GM18861 (cell line): Measurements from ENCODE around the gene FRMD3.
A peak's percentile ranks its signal among the peaks of the same experiment; 100 is the strongest.

Experiments
- ATAC-seq: cut with Tn5 transposase; IDR thresholded peaks from one replicate; pipeline ENCODE4 v1.9.1; 2021; ENCODE audit not compliant: unreplicated experiment

Gene FRMD3

DNA sequence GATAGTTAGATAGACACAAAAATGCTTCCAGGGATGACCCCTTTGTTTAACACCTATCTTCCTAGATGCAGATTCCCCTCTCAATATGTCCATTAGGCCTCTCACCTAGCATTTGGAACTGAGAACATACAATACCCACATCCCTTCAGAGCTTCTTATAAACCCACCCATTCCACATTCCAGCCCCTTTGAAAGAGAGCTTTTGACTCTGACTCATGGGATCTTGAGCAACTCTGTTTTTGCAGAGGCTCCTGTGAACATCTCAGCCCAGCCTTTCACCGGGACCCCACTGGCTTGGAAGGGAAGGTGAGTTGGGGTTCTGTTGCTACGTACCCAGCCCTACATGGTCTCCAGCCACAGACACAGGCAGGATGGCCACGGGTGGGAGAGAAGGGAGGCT is 195.5 kb downstream of the FRMD3 start:
- ATAC-seq: no peak

DNA sequence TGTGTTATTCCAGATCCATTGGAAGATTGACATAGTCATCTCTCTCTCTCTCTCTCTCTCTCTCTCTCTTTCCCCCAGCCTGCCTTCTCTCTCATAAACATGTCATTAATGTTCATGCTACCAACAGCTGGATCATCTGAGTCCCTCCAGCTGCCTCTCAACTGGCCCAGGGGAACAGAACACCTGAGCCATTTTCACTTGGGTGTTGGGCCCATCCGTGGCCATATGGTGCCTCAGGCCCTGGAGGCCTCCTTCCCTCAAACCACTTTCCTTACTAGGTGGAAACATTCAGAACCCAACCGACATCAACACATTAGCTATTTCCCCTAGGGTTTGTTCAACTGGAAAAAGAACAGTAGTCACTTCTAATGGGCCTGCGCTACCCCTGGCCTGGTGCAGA is 196.2 kb downstream of the FRMD3 start:
- ATAC-seq: no peak

DNA sequence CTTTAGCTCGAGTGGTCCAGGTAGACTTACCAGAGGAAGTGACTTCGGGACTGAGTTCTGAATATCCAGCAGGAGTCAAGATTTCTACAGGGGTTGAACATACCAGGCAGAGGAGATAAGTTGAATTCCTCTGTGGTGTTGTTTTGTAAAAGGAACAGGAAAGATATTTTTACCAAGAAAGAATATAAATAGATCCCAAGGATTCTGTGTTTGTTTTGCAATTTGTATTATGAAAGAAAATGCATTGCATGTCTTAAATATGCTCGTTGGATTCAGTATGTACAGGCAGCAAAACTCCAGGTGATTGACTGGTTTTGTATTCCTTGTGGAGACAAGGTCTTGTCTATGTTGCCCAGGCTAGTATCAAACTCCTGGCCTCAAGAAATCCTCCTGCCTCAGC is 197.8 kb downstream of the FRMD3 start:
- no peak for ATAC-seq

DNA sequence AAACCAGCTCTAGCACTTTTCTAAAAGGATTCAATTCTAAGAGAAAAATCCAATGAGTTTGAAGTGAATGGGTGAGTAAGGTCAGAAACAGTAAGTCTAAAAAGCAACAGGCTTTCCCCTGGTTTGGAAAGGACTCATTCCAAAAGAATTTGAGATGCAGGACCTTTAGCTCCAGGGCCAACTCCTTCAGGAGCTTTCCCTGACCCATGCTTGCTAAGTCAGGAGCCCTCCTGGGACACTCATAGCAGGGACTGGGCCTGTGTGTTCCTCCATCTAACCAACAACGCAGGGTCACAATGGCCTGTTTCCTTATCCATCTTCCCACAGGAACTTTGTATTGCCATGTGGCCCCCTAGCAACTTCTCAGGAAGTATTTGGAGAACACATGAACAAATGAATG is 198.8 kb downstream of the FRMD3 start:
- ATAC-seq: no peak

DNA sequence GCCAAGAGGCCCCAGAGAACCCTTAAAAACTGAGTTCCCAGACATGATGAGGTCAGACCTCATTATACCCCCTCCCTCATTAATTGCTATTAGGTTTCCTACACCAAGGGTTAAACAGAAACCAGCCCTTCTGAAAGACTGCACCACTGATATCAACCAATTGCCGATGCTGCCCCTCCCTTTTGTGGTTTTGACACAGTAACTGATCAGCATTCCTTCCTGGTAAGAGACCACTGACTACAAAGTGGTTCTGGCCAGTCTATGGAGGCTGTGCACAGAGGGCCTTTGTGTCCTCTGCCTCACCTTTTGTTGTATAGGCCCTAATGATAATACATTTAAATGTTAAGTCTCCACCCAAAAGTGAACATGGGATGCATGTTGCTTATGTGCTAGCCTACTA is 201.5 kb downstream of the FRMD3 start:
- no peak for ATAC-seq

DNA sequence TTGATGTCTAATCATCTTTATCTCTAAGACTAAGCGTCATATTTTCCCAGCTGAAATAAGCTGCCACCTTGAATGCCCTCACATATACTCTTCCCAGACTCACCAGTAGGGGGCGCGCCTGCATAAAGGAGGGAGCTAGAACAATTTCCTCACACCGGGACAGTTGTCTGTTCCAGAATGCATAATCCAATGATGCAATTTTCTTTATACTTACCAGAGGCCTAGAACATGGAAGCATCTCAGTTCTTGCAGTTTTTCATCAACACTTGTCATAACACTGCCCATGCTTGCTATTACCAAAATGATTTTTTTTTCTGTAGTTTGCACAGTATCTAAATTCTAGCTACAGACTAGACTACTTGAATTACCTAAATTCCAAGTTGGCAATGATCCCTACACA is 203.9 kb downstream of the FRMD3 start:
- no peak for ATAC-seq

DNA sequence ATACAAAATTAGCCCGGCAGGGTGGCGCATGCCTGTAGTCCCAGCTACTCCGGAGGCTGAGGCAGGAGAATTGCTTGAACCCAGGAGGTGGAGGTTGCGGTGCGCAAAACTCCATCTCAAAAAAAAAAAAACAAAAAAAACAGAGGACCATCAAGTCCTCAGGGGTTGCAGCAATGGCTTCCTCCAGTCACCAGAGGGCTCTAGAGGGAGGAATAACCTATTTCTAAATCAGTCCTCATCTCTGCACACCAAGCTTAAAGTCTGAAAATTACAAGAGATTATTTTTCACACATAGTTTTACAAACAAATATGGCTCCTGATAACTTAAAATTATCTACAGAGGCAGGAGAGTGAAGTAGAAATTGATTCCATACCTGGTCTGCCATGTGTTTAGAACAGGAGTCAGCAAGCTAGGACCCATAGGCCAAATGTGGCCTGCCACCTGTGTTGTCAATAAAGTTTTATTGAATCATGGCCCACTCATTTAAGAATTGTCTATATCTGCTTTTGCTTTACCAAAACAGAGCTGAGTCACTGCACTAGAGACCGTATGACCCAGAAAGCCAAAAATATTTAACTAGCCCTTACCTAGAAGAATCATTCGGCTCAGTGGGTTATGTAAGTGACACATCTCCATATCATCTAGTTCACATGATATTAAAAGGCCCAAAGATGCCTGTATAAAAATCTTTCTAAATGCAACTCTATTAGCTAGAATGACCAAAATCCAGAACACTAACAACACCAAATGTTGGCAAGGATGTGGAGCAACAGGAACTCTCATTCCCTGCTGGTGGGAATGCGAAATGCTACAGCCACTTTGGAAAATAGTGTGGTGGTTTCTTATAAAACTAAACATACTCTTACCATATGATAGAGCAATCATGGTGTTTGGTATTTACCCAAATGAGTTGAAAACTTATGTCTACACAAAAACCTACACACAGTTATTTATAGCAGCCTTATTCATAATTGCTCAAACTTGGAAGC is 207.7 kb downstream of the FRMD3 start:
- ATAC-seq: no peak

DNA sequence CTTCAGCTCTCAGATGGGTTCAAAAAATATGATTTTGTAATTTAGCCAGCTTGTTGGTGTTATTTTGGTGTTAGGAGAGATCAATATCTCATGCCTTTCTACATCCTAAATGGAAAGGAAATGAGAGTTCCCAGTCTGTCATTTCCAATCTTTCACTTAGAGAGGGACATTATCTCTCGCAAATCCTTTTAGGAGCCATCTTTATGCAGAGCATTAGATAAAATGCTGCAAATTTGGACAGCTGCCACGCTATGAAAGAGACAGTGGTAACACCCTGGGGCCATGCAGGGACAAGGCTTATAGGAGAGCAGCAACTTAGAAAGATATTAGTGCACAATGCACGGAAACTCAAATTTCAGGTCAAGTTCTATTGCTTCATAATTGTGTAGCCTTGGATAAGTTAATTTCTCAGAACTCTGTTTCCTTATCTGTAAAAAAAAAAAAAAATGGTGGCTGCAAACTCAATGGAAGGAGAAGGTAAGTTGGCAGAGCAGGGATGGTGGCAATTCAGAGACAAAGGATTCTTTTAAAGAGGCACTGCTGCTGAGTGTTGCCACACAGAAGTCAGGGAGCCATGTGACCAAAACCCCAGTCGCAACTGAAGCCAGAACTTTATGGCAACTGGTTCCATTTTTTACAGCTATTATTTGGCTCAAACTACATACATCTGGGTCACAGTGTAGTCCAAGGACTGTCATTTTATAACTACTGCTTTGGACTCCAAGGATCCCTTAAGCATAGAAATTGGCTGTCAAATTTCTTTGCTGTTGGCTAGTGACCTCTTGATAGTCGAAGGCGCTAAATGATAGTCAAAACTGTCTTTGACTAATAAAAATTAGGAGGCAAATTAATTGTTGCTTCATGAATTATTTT is 210.2 kb downstream of the FRMD3 start:
- no peak for ATAC-seq

DNA sequence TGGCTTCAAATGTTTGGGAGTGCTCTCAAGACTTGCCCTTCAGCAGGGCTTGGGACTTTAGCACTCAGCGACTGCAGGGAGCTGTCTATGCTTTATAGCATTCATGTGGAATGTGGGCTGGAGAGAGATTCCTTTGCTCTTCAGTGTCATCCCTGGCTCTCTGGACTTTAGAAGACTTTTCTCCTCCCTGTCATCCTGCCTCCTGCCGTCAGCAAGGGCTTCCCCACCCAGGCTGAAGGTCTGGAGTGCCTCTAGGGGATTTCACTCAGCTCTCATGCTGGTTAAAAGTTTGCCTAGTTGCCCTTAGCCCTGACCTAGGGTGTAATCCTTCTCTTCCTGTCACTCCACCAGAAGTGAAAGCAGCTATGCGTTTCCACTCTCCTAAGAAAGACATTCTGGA is 210.9 kb downstream of the FRMD3 start:
- ATAC-seq: no peak

DNA sequence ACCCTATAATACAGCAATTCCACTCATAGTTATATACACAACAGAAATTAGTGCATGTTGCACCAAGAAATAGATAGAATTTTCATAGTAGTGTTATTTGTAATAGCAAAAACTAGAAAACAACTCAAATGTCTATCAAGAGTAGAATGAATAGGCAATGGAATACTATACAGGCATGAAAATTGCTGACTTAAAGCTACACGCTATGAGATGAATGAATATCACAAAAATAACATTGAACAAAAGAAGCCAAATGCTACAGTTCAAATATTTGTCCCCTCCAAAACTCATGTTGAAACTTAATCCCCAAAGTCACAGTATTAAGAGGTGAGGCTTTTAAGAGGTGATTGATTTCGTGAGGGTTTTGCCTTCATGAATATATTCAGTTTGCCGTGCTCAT is 215.1 kb downstream of the FRMD3 start:
- no peak for ATAC-seq

DNA sequence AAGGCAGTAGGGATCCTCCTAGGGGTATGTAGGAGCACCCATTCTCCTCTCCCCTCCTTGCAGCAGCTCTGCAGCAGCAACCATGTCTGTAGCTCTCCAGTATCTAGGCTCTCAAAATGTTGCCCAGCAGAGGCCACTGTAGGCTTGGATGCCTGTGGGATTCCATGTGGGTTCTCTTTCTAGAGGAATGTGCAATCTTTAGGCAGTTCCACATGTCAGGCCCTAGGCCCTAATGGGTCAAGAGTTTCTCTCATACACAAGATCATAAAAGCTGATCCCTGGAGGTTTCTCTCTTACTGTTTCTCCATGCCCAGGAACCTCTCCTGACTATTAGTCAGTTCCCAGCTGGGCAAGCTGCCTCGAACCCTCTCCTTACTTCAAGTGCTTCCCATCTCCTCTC is 215.8 kb downstream of the FRMD3 start:
- ATAC-seq: no peak

DNA sequence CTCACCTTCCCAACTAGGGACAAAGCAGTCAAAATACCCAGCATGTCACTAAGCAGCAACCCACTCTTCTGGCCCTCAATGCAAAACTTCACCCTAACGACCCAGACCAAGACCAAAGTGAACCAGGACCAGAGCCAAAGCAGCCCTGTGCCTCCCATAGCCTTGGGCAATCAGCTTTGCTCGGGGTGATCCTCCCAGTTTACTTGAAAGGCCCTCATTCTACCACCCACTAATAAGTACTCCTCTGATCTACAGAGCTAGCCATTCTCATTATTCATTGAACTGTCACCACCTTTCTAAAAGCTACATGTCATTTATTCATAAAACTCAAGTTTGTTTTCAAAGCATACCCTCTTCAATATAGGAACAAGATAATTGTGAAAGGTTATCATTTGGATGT is 221.0 kb downstream of the FRMD3 start:
- ATAC-seq: no peak

DNA sequence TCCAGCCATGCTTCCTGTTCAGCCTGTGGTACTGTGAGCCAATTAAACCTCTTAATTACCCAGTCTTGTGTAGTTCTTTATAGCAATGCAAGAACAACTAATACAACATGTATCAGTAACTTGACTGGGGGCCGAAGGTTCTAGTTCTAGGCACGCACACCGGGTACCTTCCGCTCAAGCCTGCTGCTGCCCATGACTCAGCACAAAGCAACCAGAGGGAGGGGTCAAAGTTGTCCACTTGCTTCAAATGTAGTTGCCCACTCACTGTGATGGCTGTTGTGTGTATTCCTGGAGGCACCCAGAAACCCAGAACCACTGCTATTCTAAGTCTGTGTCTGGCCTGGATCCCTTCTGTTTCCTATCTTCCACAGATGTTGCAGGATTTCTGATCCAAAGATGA is 222.6 kb downstream of the FRMD3 start:
- ATAC-seq: no peak

DNA sequence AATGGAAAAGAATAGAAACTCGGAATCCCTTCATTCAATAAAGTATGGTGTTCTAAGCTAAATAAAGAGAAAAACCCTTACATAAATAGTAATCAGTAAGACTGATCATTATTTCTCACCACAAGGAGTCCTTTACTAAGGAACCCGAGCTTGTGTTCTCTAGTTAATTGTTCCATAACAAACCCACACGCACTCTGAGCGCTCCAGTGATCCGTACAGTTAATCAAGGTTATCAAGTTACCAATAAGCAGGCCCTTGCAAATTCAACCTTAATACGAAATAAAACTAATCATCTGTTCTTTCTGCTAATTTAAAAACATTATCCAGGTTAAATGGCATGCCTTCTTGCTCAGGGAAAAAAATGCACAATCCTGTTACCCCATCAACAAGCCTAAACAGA is 224.4 kb downstream of the FRMD3 start:
- no peak for ATAC-seq

DNA sequence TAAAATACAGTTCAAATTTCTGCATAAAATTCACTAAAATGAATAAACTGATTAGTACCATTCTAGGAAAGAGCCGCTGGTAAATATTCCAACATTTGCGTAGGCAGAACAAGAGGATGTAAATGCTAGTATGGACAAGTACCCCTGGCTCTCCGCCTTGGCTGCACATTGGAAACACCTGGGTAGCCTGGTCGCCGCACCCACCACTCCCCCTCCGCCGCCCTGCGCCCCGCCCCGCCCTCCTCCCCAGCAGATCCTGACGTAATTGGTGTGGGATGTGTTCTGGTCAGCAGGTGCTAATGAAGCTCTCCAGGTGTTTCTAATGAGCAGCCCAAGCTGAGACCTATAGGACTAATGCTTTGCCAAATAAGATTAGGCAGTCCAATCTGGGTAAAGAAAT is 225.7 kb downstream of the FRMD3 start:
- no peak for ATAC-seq

DNA sequence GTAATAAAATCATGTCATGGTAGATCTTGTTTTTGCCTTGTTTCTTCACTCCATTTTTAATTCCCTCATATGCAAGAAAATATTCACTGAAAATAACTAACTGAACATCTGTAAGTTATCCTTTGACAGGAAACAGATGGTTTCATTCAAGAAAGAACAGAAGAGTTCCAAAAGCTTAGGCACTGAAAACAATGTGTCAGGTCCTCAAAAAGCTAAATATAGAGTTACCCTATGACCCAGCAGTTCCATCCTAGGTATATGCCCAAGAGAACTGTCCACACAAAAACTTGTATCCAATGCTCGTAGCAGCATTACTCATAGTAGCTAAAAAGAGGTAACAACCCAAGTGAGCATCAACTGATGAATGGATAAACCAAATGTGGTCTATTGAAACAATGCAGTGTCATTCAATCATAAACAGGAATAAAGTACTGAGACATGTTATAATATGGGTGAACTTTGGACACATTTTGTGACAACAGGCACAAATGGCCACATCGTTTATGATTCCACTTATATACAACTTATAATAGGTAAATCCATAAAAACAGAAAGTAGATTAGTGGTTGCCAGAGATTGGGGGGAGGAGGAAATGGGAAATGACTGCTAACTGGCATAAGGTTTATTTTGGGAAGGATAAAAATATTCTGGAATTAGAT is 231.0 kb downstream of the FRMD3 start:
- ATAC-seq: no peak

DNA sequence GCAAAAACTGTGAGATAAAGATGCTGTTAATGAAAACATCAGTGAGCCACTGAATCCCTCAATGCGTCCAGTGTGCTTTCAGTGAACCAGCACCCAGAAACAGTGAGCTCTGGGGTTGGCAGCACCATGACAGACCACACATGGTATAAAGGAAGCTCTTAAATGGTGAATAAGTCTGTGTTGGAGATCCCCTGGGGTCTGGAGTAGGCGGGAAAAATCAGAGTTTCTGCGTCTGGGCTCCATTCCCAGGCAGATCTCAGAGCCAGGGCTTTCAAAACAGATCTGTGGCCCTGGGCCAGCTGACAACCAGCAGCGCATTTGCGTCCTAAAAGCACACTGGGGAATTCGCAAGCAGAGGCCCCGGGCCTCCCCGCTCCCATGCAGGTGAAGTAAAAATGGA is 233.5 kb downstream of the FRMD3 start:
- ATAC-seq: no peak

DNA sequence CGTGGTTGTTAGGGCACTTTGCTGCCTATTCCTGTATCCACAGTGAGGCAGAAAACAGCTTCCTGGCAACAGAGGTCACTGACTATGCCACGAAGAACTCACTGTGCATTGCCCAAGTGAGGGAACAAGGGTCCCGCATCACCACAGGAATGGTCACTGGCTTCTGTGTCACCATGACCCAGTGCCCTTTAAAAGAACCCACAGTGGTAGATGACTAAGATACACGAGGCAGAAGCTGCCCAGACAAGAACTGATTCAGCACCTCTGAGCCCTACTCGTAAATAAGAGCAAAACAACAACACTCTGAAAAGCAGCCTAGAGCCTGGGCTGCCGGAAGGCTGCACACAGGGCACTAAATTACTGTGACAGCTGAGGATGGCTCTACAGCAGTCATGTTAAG is 238.6 kb downstream of the FRMD3 start:
- ATAC-seq: no peak

DNA sequence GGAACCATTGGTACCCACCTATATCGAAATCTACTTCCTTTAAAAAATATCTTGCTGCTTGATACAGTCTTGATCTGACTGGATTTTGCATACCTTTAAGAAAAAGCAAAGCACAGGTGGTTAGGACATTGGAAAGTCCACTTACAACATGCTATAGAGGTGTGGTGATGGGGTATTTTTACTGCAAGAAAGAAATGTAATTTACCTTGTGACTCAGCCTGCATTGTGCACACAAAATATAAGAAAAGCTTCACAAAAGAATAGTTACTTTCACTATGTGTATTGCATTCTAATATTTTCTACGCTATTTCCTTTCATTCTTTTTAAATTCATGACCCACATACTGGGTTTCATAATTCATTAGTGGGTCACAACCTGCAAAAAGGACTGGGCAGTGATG is 239.1 kb downstream of the FRMD3 start:
- no peak for ATAC-seq

DNA sequence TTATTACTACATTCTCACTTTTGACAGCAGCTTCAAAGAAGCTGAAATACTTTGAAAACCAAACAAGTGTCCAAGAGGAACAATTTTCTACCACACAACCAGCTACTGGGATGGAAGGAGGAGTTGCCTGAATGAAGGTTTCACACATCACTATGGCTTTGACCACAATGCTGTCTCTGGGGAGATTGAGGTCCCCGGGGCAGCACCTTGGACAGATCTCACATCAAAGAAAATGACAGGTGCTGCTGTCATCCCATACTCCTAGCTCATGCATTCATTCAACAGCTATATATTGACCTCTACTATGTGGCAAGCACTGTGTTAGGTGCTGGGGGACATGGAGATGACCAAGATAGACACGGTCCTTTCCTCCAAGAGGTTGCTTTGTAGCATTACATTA is 242.1 kb downstream of the FRMD3 start:
- ATAC-seq: peak; percentile 72

DNA sequence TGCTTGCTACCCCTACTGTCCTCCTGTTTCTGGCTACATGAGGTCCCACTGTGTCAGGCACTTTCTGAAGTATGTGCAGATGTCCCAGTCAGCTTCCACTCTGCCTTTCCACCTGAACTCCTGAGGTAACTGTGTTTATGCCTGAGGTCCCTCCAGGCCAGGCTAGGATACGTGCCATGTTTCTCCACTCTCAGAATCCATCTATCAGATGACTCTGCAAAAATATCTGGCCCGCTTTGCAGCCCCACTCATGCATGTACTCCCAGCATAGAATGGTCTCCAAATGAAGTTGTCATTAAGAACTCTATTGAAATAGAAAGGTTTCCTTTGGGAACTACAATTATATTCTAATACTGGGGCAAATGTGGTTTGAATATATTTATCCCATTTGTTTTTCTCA is 243.4 kb downstream of the FRMD3 start:
- no peak for ATAC-seq

DNA sequence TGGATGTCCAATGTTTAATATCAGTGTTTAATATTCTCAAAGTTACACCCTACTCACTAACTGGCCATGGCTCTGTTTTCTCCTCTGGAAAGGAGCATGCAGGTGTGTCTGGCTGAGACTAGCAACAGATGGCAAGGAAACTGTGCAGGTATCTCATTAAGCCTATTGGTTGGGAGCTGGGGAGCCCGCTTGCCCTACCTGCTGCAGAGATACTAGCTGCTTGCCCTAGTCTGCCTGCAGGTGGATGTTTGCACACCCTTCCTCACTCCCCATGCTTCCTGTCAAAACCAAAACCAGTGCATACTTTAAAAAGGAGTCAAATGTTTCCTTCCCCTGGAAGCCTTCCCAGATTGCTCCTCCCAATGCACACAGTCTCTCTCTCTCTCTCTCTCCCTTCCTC is 247.0 kb downstream of the FRMD3 start:
- ATAC-seq: no peak
